AG04450 (cell line): ENCODE measurements around the gene C1orf159. TPM values are rescaled to one million over a fixed set of nuclear protein-coding genes. Genes with fewer than 3 reads are reported as not detected.

Experiments used
- CTCF ChIA-PET: fragments of 300-600, 350-600 bp; formaldehyde crosslinking; extraction: SDS; loops from one replicate; lab custom pipeline; 2022; ENCODE audit warnings: antibody characterized with exemption, inconsistent platforms; lab: Charles Lee
- POLR2A ChIA-PET: fragments of 350-600 bp; formaldehyde crosslinking; extraction: SDS; loops from one replicate; lab custom pipeline; 2021; ENCODE audit warnings: antibody characterized with exemption, inconsistent platforms; lab: Yijun Ruan, JAX
- DNase-seq: peaks from one replicate; pipeline ENCODE4 v3.0.0-alpha.2; 2011; ENCODE audit warnings: low read depth, low spot score
- H3K27ac ChIP-seq: one replicate; pipeline ENCODE4 v1.5.1; 2012; ENCODE audit warnings: low read depth, low read length, control low read depth
- H3K27me3 ChIP-seq: one replicate; pipeline ENCODE4 v1.6.0; 2012; ENCODE audit warnings: low read length; ENCODE audit not compliant: control insufficient read depth, insufficient read depth
- H3K4me3 ChIP-seq: 2 replicates; pipeline ENCODE4 v1.5.1; 2011; ENCODE audit warnings: mild to moderate bottlenecking, low read depth, low read length, control low read depth
- H3K9me3 ChIP-seq: 2 replicates; pipeline ENCODE4 v1.5.1; 2012; ENCODE audit warnings: low read length; ENCODE audit not compliant: control insufficient read depth, insufficient read depth
- CTCF ChIP-seq: IDR thresholded peaks from 2 replicates; pipeline ENCODE4 v1.5.1; 2011; ENCODE audit warnings: low read depth, low read length, control low read depth, inconsistent platforms
- polyA plus RNA-seq: library from polyadenylated mRNA; depleted of rRNA; stranded (reverse); fragments of >200 nt; gene quantifications from 2 replicates; pipeline ENCODE4 v1.2.3, GENCODE V29; 2011

C1orf159 gene
- polyA plus RNA-seq, 1 experiment = 2.3 TPM

GRCh38 chr1:1088801-1089680, 26.8 kb downstream of the C1orf159 start:
- ChIA-PET CTCF (no interaction called here), POLR2A (no interaction called here)
- TF ChIP-seq CTCF = no peak
- H3K9me3 ChIP-seq = peaks cover 9% of the 10 kb centered on the region; the same call in 1 of the 2 replicates
- no peak for DNase-seq
- no peaks in the 10 kb centered on the region for H3K27me3 ChIP-seq
- H3K27ac ChIP-seq = no peak overlapping the region
- H3K4me3 ChIP-seq = no peak overlapping the region

- POLR2A ChIA-PET = no interaction called here
- peaks cover 9% of the 10 kb centered on the region; the same call in 1 of the 2 replicates for H3K9me3 ChIP-seq
- no peak for DNase-seq
- TF ChIP-seq CTCF = no peak
- no peak overlapping the region for H3K27ac ChIP-seq
- CTCF ChIA-PET = no interaction called here
- H3K4me3 ChIP-seq = no peak overlapping the region
- H3K27me3 ChIP-seq = no peaks in the 10 kb centered on the region
Observed at GRCh38 chr1:1088029-1088800, 27.7 kb downstream of the C1orf159 start.

- Histone ChIP-seq H3K27me3 (no peaks in the 10 kb centered on the region), H3K9me3 (peaks cover 9% of the 10 kb centered on the region; the same call in 1 of the 2 replicates), H3K4me3 (no peak overlapping the region), H3K27ac (no peak overlapping the region)
- no peak for TF ChIP-seq CTCF
- ChIA-PET CTCF (no interaction called here), POLR2A (no interaction called here)
- no peak for DNase-seq
Observed at GRCh38 chr1:1087351-1088028, 28.4 kb downstream of the C1orf159 start.

GRCh38 chr1:1086911-1087341, 29.0 kb downstream of the C1orf159 start:
- Histone ChIP-seq H3K4me3 (no peak overlapping the region), H3K27ac (no peak overlapping the region), H3K9me3 (peaks cover 6% of the 10 kb centered on the region; the same call in 1 of the 2 replicates), H3K27me3 (no peaks in the 10 kb centered on the region)
- POLR2A ChIA-PET = no interaction called here
- CTCF ChIA-PET = no interaction called here
- DNase-seq = no peak
- TF ChIP-seq CTCF = no peak
